Gastroesophageal sphincter (tissue), 2 donors: ENCODE data around the gene CEP63.

Source experiments
- POLR2A ChIP-seq, 2 donors: fragments of 450-650 bp; IDR thresholded peaks; one replicate each; pipeline ENCODE4 v1.6.1; 2017; ENCODE audit warnings: antibody characterized with exemption in 2 of 2, mild to moderate bottlenecking in 2 of 2, moderate library complexity in 1 of 2
- POLR2AphosphoS5 ChIP-seq: sonication (generic); formaldehyde crosslinking; IDR thresholded peaks from one replicate; pipeline ENCODE4 v1.6.1; 2017; ENCODE audit warnings: antibody characterized with exemption

GRCh38 chr3:134477002-134477401 lies 8.9 kb upstream of the CEP63 start:
- TF ChIP-seq POLR2AphosphoS5, result no peak
- TF ChIP-seq POLR2A (IDR thresholded peaks at IDR 0.05), result no peak
